Body of pancreas (tissue), 4 donors: Measurements from ENCODE around the gene WFS1. TPM values are rescaled to one million over a fixed set of nuclear protein-coding genes. Genes with fewer than 3 reads are reported as not detected.
A peak's percentile ranks its signal among the peaks of the same experiment; 100 is the strongest.

ENCODE experiments used
- ATAC-seq: fragments of 150-250 bp; one replicate; pipeline ENCODE4 v1.9.1; 2016
- DNase-seq, 4 donors: peaks; one replicate each; pipeline ENCODE4 v3.0.0-alpha.2; 2019
- H3K27ac ChIP-seq, 4 donors: fragments of 200-600 bp; sonication (generic); 1 replicate in 3 of 4; 2 replicates in 1 of 4; pipeline versions ENCODE4 v1.5.1 to v1.6.1; 2016 to 2019; ENCODE audit warnings: mild to moderate bottlenecking in 1 of 4, mixed read lengths in 1 of 4, moderate library complexity in 1 of 4
- H3K27me3 ChIP-seq, 2 donors: fragments of 200-600 bp; sonication (generic); one replicate each; pipeline ENCODE4 v1.6.0; 2016; ENCODE audit warnings: mild to moderate bottlenecking in 1 of 2
- H3K36me3 ChIP-seq, 2 donors: fragments of 200-600 bp; sonication (generic); replicated peaks in 1 of 2; 2 replicates each; pipeline ENCODE4 v1.5.1; 2016; ENCODE audit warnings: low read depth in 2 of 2; ENCODE audit not compliant: insufficient read depth in 1 of 2
- H3K4me1 ChIP-seq: fragments of 200-600 bp; sonication (generic); one replicate; pipeline ENCODE4 v1.6.0; 2016
- H3K4me3 ChIP-seq, 2 donors: fragments of 200-600 bp; sonication (generic); 1 replicate in 1 of 2; 2 replicates in 1 of 2; pipeline ENCODE4 v1.5.1; 2016 to 2019
- H3K9me3 ChIP-seq, 3 donors: fragments of 200-600 bp; sonication (generic); 1 replicate in 2 of 3; 2 replicates in 1 of 3; pipeline ENCODE4 v1.5.1; 2016
- CTCF ChIP-seq, 7 experiments: fragments of 450-650 bp in 4 of 7; fragments of 200-600 bp in 3 of 7; sonication (generic) in 3 of 7; IDR thresholded peaks; one replicate each; pipeline ENCODE4 v1.5.1; 2016 to 2019; ENCODE audit warnings: antibody characterized with exemption in 7 of 7
- POLR2A ChIP-seq, 3 donors: fragments of 450-650 bp; IDR thresholded peaks; one replicate each; pipeline ENCODE4 v1.6.1; 2016; ENCODE audit warnings: antibody characterized with exemption in 3 of 3, mild to moderate bottlenecking in 2 of 3
- WGBS, 2 donors: methylation state at CpG; one replicate each; pipeline ENCODE4 v1.1.5; 2017; 5-methylcytosine and 5-hydroxymethylcytosine counted together
- intact Hi-C: fragments of 100-400 bp; cut with DNase I; formaldehyde crosslinking; loops from one replicate; pipeline ENCODE4 v1.15.1; 2023
- total RNA-seq, 2 donors: library from RNA; depleted of rRNA; stranded (reverse); fragments of >200 nt; gene quantifications; one replicate each; pipeline ENCODE4 v1.1.0, GENCODE V29; 2016

WFS1 gene
- total RNA-seq, 2 donors from 2014 or later = 18.4 to 31.6 TPM

- Histone ChIP-seq H3K4me3 (no peak overlapping the region), H3K36me3 (peaks cover 0 to 16% of the 10 kb centered on the region in 2 donors), H3K27me3 (no peaks in the 10 kb centered on the region), H3K9me3 (no peaks in the 10 kb centered on the region), H3K27ac (no peak overlapping the region), H3K4me1 (no peaks in the 10 kb centered on the region)
- intact Hi-C loops = no loop called here
- DNase-seq = peak in 1 of 4 donors; percentile 25
- no peak for TF ChIP-seq CTCF (IDR thresholded peaks at IDR 0.05)
- TF ChIP-seq POLR2A (IDR thresholded peaks at IDR 0.05) = no peak
- WGBS, 2 donors = 95 to 96% methylated on average over 12 to 16 of the region's 16 CpGs
- ATAC-seq = no peak
Measured at GRCh38 chr4:6287017-6287788, 17.6 kb downstream of the WFS1 start.

DNA sequence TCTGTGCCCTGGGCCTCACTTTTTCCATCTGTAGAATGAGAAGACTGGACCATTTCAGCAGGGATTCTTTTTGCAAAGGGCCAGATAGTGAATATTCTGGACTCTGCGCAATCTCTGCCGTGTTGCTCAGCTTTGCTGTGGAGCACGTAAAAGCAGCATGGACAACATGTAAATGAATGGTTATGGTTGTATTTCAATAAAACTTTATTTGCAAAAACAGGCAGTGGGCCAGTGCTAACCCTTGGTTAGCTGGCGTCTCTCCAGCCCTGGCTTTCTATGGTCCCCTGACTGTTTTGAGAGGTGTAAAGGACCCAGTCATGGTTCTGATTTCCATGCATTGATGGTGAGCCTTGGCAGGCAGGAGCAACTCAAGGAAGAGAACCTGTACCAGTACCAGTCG, 18.7 kb downstream of the WFS1 start:
- ATAC-seq = no peak
- WGBS, 2 donors = 90 to 100% methylated on average over 3 to 5 of the region's 5 CpGs

GRCh38 chr4:6288871-6289270, 19.2 kb downstream of the WFS1 start:
- intact Hi-C loops = no loop called here
- 93 to 95% methylated on average over 12 to 15 of the region's 15 CpGs for WGBS, 2 donors
- DNase-seq (no peak), ATAC-seq (no peak)
- Histone ChIP-seq H3K4me3 (no peak overlapping the region), H3K27ac (no peak overlapping the region), H3K36me3 (peaks cover 0 to 16% of the 10 kb centered on the region in 2 donors), H3K4me1 (no peaks in the 10 kb centered on the region), H3K27me3 (no peaks in the 10 kb centered on the region), H3K9me3 (no peaks in the 10 kb centered on the region)
- TF ChIP-seq CTCF (IDR thresholded peaks at IDR 0.05) (no peak), POLR2A (IDR thresholded peaks at IDR 0.05) (no peak)

More for the DNA sequence above, 18.7 kb downstream of the WFS1 start:
- Histone ChIP-seq H3K4me1 (no peaks in the 10 kb centered on the region), H3K36me3 (peaks cover 0 to 16% of the 10 kb centered on the region in 2 donors), H3K27me3 (no peaks in the 10 kb centered on the region), H3K27ac (no peak overlapping the region), H3K9me3 (no peaks in the 10 kb centered on the region), H3K4me3 (no peak overlapping the region)
- DNase-seq = no peak
- intact Hi-C loops = no loop called here
- TF ChIP-seq POLR2A (IDR thresholded peaks at IDR 0.05) (no peak), CTCF (IDR thresholded peaks at IDR 0.05) (no peak)

DNA sequence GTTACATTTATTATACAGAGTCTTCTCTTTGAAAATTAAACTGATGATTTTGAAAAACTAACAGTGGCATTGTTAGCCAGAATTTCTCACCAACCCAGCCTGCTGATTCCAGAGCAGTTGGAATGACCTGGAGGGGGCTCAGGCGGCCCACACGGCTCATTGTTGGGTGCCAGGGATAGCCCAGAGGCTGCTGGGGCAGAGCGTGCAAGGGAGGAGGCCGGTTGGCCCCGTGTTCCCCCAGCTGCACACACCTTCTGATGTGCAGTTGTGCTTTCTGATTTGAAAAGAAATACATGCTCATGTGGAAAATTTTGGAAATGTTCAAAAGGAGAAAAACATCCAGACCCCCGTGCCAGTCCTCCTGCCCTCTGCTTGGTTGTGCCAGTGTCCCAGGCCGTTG, 20.6 kb downstream of the WFS1 start:
- intact Hi-C loops = no loop called here
- no peak overlapping the region for H3K4me3 ChIP-seq
- DNase-seq (no peak), ATAC-seq (no peak)
- 79 to 84% methylated on average over 6 to 7 of the region's 7 CpGs for WGBS, 2 donors
- no peaks in the 10 kb centered on the region for H3K4me1 ChIP-seq
- no peaks in the 10 kb centered on the region for H3K27me3 ChIP-seq
- H3K9me3 ChIP-seq = no peaks in the 10 kb centered on the region
- no peak for TF ChIP-seq CTCF (IDR thresholded peaks at IDR 0.05)
- H3K27ac ChIP-seq = no peak overlapping the region
- H3K36me3 ChIP-seq = peaks cover 0 to 16% of the 10 kb centered on the region in 2 donors
